Dedifferentiated amniotic fluid mesenchymal stem cell (primary cell): ENCODE measurements around the gene LAMP1.
"Not testable (repeated sequence)": the region's sequence is repeated elsewhere in the genome, so short reads cannot be mapped to it uniquely, and the experiment has no call there.

Experiments used
- DNase-seq: peaks from one replicate; pipeline ENCODE4 v3.0.0-alpha.2; 2016; ENCODE audit errors: extremely low spot score

LAMP1 gene

GRCh38 chr13:113297370-113298042 lies 467 bp downstream of the LAMP1 start:
- no peak for DNase-seq

- no peak for DNase-seq
These were observed 1.3 kb downstream of the LAMP1 start for GRCh38 chr13:113298043-113298945.

GRCh38 chr13:113299951-113300350 lies 2.9 kb downstream of the LAMP1 start:
- no peak for DNase-seq

GRCh38 chr13:113302986-113303385 lies 5.9 kb downstream of the LAMP1 start:
- no peak for DNase-seq

GRCh38 chr13:113304121-113304520 lies 7.1 kb downstream of the LAMP1 start:
- no peak for DNase-seq

GRCh38 chr13:113305208-113305607 lies 8.2 kb downstream of the LAMP1 start:
- no peak for DNase-seq

GRCh38 chr13:113307491-113307890 lies 10.5 kb downstream of the LAMP1 start:
- no peak for DNase-seq

GRCh38 chr13:113309473-113309872 lies 12.4 kb downstream of the LAMP1 start:
- no peak for DNase-seq

- not testable (repeated sequence) for DNase-seq
These were observed 17.1 kb downstream of the LAMP1 start for GRCh38 chr13:113314112-113314511.

- not testable (repeated sequence) for DNase-seq
These were observed 17.9 kb downstream of the LAMP1 start for GRCh38 chr13:113314895-113315470.

- DNase-seq = no peak
These were observed 19.0 kb downstream of the LAMP1 start for GRCh38 chr13:113315992-113316391.

GRCh38 chr13:113317031-113317430 lies 20.0 kb downstream of the LAMP1 start:
- no peak for DNase-seq

- DNase-seq = no peak
These were observed 21.9 kb downstream of the LAMP1 start for GRCh38 chr13:113318956-113319355.

- DNase-seq = no peak
These were observed 22.3 kb downstream of the LAMP1 start for GRCh38 chr13:113319371-113319770.

GRCh38 chr13:113320226-113320875 lies 23.3 kb downstream of the LAMP1 start:
- DNase-seq = no peak

- DNase-seq = no peak
These were observed 24.5 kb downstream of the LAMP1 start for GRCh38 chr13:113321546-113321945.

GRCh38 chr13:113322043-113322461 lies 25.0 kb downstream of the LAMP1 start:
- no peak for DNase-seq

GRCh38 chr13:113322890-113323651 lies 26.0 kb downstream of the LAMP1 start:
- no peak for DNase-seq

- DNase-seq = no peak
These were observed 26.8 kb downstream of the LAMP1 start for GRCh38 chr13:113323869-113324268.

GRCh38 chr13:113324398-113324797 lies 27.4 kb downstream of the LAMP1 start:
- no peak for DNase-seq

GRCh38 chr13:113325779-113326178 lies 28.7 kb downstream of the LAMP1 start:
- DNase-seq = no peak
